Type B pancreatic cell (in vitro differentiated cells): ENCODE results near the gene COPS3. TPM values are rescaled to one million over a fixed set of nuclear protein-coding genes. Genes with fewer than 3 reads are reported as not detected.

Experiments used
- DNase-seq: peaks from one replicate; pipeline ENCODE4 v3.0.0; 2021; ENCODE audit warnings: mixed read lengths; ENCODE audit not compliant: unreplicated experiment; ENCODE audit errors: extremely low spot score
- H3K27ac Mint-ChIP-seq: 2 replicates; pipeline ENCODE4 v1.8.0; 2021; ENCODE audit warnings: mild to moderate bottlenecking, mixed read lengths
- H3K27me3 Mint-ChIP-seq: 2 replicates; pipeline ENCODE4 v1.8.0; 2021; ENCODE audit warnings: mixed read lengths
- H3K36me3 Mint-ChIP-seq: 2 replicates; pipeline ENCODE4 v1.8.0; 2021; ENCODE audit warnings: mixed read lengths
- H3K4me1 Mint-ChIP-seq: one replicate; pipeline ENCODE4 v1.8.0; 2021; ENCODE audit warnings: mixed read lengths; ENCODE audit not compliant: unreplicated experiment
- H3K4me3 Mint-ChIP-seq: 2 replicates; pipeline ENCODE4 v1.8.0; 2021; ENCODE audit warnings: mild to moderate bottlenecking, mixed read lengths
- H3K9me3 Mint-ChIP-seq: 2 replicates; pipeline ENCODE4 v1.8.0; 2021; ENCODE audit warnings: mixed read lengths
- total RNA-seq: library from RNA; stranded (reverse); gene quantifications from 2 replicates; pipeline ENCODE4 v1.2.1, GENCODE V29; 2021; ENCODE audit warnings: low replicate concordance
- TF ChIP-seq, protein P1 (sequence below): fragments of 200-600 bp; sonication (generic); conservative IDR thresholded peaks from 2 replicates; pipeline ENCODE4 v1.5.0; 2021; ENCODE audit warnings: antibody characterized with exemption, mild to moderate bottlenecking

Gene COPS3
- total RNA-seq, 1 donor from 2014 or later, result 63.1 TPM

DNA sequence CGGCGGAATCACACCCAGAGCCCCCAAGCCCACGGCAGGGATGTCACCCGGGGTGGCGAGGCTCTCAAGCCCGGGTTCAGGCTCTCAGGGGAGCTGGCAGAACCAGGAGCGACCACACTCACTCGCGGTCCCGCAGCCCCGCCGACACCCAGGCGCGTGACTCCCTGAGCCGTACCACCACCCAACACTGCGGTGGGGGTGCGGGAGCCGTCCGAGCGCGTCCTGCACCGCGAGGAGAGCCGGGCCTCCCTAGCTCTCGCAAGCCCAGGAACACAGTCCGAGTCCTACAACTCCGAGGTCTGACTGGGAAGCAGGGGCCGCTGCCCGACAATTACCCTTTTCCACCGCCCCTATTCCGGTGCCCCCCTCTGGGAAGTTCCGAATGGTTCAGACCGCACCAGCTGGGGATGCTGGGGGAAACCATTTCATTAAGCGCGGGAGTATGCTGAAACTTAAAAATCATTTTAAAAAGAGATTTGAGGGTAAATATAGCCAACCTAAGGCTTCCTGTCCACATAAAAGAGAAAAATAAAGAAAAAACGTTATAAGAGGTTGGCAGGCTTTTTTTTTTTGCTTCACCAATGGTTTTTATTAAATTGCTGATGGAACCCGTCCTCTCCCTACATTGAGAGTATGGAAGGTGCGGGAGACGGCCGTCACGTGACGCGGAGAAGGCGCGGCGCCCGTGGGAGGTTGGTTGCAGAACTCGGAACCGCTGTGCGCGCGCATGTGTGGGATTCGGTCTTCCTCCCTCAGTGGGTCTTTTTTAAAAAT, 43.8 kb downstream of the COPS3 start, which contains the start of gene FLCN:
Gene FLCN (minus strand): TSS at position 143 of the 774 bp plus-strand sequence. CDS start 9,031 bp downstream, outside the sequence.
- TF ChIP-seq, protein P1, sequence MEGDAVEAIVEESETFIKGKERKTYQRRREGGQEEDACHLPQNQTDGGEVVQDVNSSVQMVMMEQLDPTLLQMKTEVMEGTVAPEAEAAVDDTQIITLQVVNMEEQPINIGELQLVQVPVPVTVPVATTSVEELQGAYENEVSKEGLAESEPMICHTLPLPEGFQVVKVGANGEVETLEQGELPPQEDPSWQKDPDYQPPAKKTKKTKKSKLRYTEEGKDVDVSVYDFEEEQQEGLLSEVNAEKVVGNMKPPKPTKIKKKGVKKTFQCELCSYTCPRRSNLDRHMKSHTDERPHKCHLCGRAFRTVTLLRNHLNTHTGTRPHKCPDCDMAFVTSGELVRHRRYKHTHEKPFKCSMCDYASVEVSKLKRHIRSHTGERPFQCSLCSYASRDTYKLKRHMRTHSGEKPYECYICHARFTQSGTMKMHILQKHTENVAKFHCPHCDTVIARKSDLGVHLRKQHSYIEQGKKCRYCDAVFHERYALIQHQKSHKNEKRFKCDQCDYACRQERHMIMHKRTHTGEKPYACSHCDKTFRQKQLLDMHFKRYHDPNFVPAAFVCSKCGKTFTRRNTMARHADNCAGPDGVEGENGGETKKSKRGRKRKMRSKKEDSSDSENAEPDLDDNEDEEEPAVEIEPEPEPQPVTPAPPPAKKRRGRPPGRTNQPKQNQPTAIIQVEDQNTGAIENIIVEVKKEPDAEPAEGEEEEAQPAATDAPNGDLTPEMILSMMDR, result no peak
- peaks cover 16% of the 10 kb centered on the region for H3K4me1 Mint-ChIP-seq
- no peaks in the 10 kb centered on the region for H3K36me3 Mint-ChIP-seq
- no peaks in the 10 kb centered on the region for H3K9me3 Mint-ChIP-seq
- H3K27ac Mint-ChIP-seq, result peak within 1 kb of the TSS; percentile 99
- H3K27me3 Mint-ChIP-seq, result no peaks in the 10 kb centered on the region
- H3K4me3 Mint-ChIP-seq, result peak within 1 kb of the TSS; percentile 99
- DNase-seq, result peak; percentile 83

DNA sequence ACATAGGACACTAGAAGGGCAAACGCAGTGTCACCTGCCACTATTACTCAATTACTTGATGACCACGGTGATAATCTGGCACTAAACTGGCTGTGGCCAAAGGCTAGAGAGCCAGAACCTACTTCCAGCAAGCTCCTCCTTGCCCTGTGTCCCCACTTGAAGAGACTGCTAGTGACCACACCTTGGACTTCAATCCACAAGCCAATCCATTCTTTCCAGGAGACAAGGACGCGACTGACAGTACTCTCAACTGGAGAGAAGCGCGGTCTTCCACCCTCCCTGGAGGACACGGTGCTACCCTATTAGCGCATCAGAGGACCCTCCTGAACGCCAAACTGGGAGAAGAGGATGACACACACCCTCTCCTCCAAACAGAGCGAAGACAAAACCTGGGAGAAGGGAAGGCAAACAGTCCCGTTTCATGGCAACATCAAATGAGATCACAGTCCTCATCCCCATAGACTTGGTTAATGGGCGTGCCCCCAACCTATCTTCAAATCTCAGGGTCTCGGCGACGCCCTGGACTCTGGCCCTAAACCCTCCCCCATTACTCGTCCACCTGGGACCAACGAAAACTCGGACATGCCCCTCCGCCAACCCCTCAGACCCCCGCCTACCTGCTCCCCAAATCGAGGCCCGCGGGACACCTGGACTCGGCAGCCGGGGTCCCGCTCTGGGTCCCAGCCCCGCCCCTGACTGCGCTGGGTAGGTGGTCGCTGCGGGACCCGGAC, 44.6 kb downstream of the COPS3 start:
- TF ChIP-seq, protein P1, result no peak
- Mint-ChIP-seq H3K27me3 (no peaks in the 10 kb centered on the region), H3K27ac (peak overlapping the region; percentile 99), H3K9me3 (no peaks in the 10 kb centered on the region), H3K4me1 (peaks cover 16% of the 10 kb centered on the region), H3K36me3 (no peaks in the 10 kb centered on the region), H3K4me3 (peak overlapping the region; percentile 99)
- no peak for DNase-seq

DNA sequence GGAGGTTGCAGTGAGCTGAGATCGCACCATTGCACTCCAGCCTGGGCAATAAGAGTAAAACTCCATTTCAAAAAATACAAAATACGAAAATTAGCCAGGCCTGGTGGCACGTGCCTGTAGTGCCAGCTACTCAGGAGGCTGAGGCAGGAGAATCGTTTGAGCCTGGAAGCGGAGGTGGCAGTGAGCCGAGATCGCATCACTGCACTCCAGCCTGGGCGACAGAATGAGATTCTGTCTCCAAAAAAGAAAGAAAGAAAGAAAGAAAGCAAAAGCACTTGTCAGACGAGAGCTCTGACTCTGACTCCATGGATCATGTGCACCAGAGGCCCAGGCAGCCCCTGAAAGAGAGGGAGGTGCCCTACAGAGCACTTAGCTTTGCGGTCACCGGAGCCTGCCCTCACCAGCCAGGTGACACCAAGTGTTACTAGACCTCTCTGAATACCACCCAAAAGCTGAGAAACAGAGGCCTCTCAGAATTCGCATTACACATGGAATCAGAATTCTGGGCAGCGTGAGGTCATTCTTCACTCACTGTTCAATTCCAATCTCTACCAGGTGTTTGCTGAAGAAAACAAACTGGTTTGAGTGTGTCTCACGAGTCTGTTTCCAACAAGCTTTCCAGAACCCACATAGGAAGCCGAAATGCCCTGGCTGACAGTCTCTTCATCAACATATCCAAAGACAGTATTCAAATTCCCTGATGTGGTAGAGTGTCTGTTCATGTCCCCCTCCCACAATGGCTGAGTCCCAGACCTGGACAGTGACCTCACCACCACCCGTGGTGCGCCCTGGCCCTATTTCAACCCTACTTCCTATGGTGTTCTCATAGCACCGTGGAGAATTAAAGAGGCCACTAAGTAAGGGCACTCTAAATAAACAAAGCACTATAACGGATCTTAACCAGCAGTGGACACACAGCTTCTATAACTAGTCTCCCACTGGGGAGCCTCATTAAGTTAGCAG, 45.6 kb downstream of the COPS3 start:
- Mint-ChIP-seq H3K27me3 (no peaks in the 10 kb centered on the region), H3K4me3 (peak overlapping the region; percentile 99), H3K27ac (peak overlapping the region; percentile 99), H3K36me3 (no peaks in the 10 kb centered on the region), H3K9me3 (no peaks in the 10 kb centered on the region), H3K4me1 (peaks cover 16% of the 10 kb centered on the region)
- TF ChIP-seq, protein P1, result no peak
- no peak for DNase-seq

DNA sequence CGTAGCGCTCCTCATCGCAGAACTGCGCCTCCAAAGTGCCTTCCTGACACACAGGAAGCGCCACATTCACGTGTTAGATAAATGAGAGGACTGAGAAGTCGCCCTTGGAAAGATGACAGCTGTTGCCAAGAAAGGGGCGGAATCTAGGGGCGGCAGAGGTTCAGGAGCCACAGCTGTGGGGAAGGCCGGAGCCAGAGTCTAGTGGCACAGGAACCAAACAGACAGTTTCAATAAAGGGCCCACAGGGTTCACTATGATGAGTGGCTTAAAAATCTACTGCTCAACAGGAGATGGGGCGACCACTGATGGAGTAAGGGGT, 48.8 kb downstream of the COPS3 start:
- Mint-ChIP-seq H3K4me1 (peaks cover 16% of the 10 kb centered on the region), H3K9me3 (no peaks in the 10 kb centered on the region), H3K27me3 (no peaks in the 10 kb centered on the region), H3K4me3 (peak overlapping the region; percentile 7), H3K27ac (peak overlapping the region; percentile 33), H3K36me3 (peaks cover 5% of the 10 kb centered on the region)
- TF ChIP-seq, protein P1, result no peak
- DNase-seq, result no peak

DNA sequence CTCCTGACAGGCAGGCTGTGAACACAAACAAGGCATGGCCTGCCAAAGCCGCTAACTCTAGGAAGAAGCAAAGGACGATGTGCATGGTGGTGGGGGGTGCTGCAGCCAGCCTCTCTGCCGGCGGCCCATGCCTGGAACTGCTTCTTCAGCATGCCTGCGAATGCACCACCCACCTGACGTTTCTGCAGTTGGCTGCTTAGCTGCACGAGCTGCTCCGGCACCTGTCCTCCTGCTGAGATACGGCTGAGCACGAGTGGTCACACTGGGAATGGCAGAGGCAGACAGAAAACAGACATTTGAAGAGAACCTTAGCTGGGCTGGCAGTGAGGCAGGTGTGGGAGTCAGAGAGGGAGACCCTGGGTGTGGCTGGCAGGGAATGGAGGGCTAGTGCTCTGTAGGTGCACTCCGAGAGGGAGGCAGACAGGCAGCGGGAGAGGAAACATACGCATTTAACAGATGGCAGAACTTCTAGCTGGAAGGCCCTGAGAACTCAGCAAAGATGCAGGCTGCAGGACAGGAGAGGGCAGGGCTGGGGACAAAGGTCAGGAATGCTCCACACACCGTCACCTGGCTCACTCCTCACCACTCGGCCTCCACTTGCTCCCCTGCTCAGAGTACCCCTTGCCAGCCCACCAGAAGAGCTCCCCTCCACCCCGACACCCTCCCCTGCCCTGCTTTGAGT, 49.3 kb downstream of the COPS3 start:
- H3K27ac Mint-ChIP-seq, result peak overlapping the region; percentile 33
- peaks cover 5% of the 10 kb centered on the region for H3K36me3 Mint-ChIP-seq
- DNase-seq, result no peak
- H3K27me3 Mint-ChIP-seq, result no peaks in the 10 kb centered on the region
- H3K4me3 Mint-ChIP-seq, result peak overlapping the region; percentile 50
- H3K9me3 Mint-ChIP-seq, result no peaks in the 10 kb centered on the region
- H3K4me1 Mint-ChIP-seq, result peaks cover 16% of the 10 kb centered on the region
- TF ChIP-seq, protein P1, result no peak
